ENCODE data around the gene FMN1.
A peak's percentile ranks its signal among the peaks of the same experiment; 100 is the strongest.

The FMN1 gene

GRCh38 chr15:32723171-32723948 lies 471.2 kb downstream of the FMN1 start:
- H3K27me3 Mint-ChIP-seq (ENCODE audit: low read depth, poor library complexity) = peaks cover 8% of the 10 kb centered on the region
- H3K27ac Mint-ChIP-seq = no peak overlapping the region

GRCh38 chr15:32722136-32722535 lies 472.4 kb downstream of the FMN1 start:
- no peak for TF ChIP-seq CTCF (IDR thresholded peaks at IDR 0.05)
- Mint-ChIP-seq H3K36me3 (ENCODE audit: low read depth) (peaks cover 66% of the 10 kb centered on the region), H3K27ac (no peak overlapping the region), H3K9me3 (peaks cover 49% of the 10 kb centered on the region), H3K27me3 (ENCODE audit: low read depth, poor library complexity) (peaks cover 9% of the 10 kb centered on the region), H3K4me3 (peak overlapping the region; percentile 33), H3K4me1 (peaks cover 46% of the 10 kb centered on the region)
- DNase-seq = no peak

More at GRCh38 chr15:32723171-32723948, 471.2 kb downstream of the FMN1 start:
- DNase-seq = no peak
- peaks cover 79% of the 10 kb centered on the region for H3K36me3 Mint-ChIP-seq (ENCODE audit: low read depth)
- peaks cover 59% of the 10 kb centered on the region for H3K9me3 Mint-ChIP-seq
- no peak overlapping the region for H3K4me3 Mint-ChIP-seq
- peaks cover 44% of the 10 kb centered on the region for H3K4me1 Mint-ChIP-seq
- TF ChIP-seq CTCF (IDR thresholded peaks at IDR 0.05) = no peak

- Mint-ChIP-seq H3K9me3 (peaks cover 44% of the 10 kb centered on the region), H3K4me3 (peak overlapping the region; percentile 33), H3K36me3 (ENCODE audit: low read depth) (peaks cover 61% of the 10 kb centered on the region), H3K27ac (no peak overlapping the region), H3K4me1 (peaks cover 51% of the 10 kb centered on the region), H3K27me3 (ENCODE audit: low read depth, poor library complexity) (peaks cover 11% of the 10 kb centered on the region)
- DNase-seq = no peak
- TF ChIP-seq CTCF (IDR thresholded peaks at IDR 0.05) = no peak
Observed at GRCh38 chr15:32721596-32721995, 472.9 kb downstream of the FMN1 start.

GRCh38 chr15:32718821-32719716 lies 475.4 kb downstream of the FMN1 start:
- H3K9me3 Mint-ChIP-seq = peaks cover 18% of the 10 kb centered on the region
- H3K27ac Mint-ChIP-seq = peak overlapping the region; percentile 89
- TF ChIP-seq CTCF (IDR thresholded peaks at IDR 0.05) = no peak
- peak overlapping the region; percentile 88 for H3K4me3 Mint-ChIP-seq
- peak; percentile 61 for DNase-seq
- peaks cover 19% of the 10 kb centered on the region for H3K27me3 Mint-ChIP-seq (ENCODE audit: low read depth, poor library complexity)
- peaks cover 36% of the 10 kb centered on the region for H3K36me3 Mint-ChIP-seq (ENCODE audit: low read depth)
- H3K4me1 Mint-ChIP-seq = peaks cover 63% of the 10 kb centered on the region

GRCh38 chr15:32718227-32718820 lies 476.2 kb downstream of the FMN1 start:
- Mint-ChIP-seq H3K4me3 (peak overlapping the region; percentile 88), H3K27ac (peak overlapping the region; percentile 61), H3K4me1 (peaks cover 63% of the 10 kb centered on the region), H3K9me3 (peaks cover 13% of the 10 kb centered on the region), H3K27me3 (ENCODE audit: low read depth, poor library complexity) (peaks cover 21% of the 10 kb centered on the region), H3K36me3 (ENCODE audit: low read depth) (peaks cover 28% of the 10 kb centered on the region)
- peak; percentile 52 for DNase-seq
- no peak for TF ChIP-seq CTCF (IDR thresholded peaks at IDR 0.05)

Measured in nephron progenitor cell (in vitro differentiated cells).